Kidney epithelial cell (primary cell): ENCODE measurements around the gene LRRC42. TPM values are rescaled to one million over a fixed set of nuclear protein-coding genes. Genes with fewer than 3 reads are reported as not detected.

Experiments
- DNase-seq: peaks from one replicate; pipeline ENCODE4 v3.0.0-alpha.2; 2010; ENCODE audit warnings: low read depth
- H3K27me3 ChIP-seq: 2 replicates; pipeline ENCODE4 v1.6.0; 2011; ENCODE audit warnings: low read length; ENCODE audit not compliant: control insufficient read depth, insufficient read depth
- H3K36me3 ChIP-seq: 2 replicates; pipeline ENCODE4 v1.5.1; 2011; ENCODE audit warnings: low read length; ENCODE audit not compliant: control insufficient read depth, insufficient read depth
- H3K4me3 ChIP-seq: 2 replicates; pipeline ENCODE4 v1.5.1; 2011; ENCODE audit warnings: low read depth, mild to moderate bottlenecking, control low read depth, low read length
- total RNA-seq: library from RNA; depleted of rRNA; stranded (reverse); fragments of >200 nt; gene quantifications from 2 replicates; pipeline ENCODE4 v1.2.3, GENCODE V29; 2015
- TF ChIP-seq, protein P1 (sequence below): IDR thresholded peaks from 2 replicates; pipeline ENCODE4 v1.5.1; 2011; ENCODE audit warnings: mild to moderate bottlenecking, moderate library complexity, low read length, control low read depth, inconsistent platforms; ENCODE audit not compliant: insufficient read depth, poor library complexity, severe bottlenecking

The LRRC42 gene
- total RNA-seq, 1 donor from 2014 or later, result 45.7 TPM

DNA sequence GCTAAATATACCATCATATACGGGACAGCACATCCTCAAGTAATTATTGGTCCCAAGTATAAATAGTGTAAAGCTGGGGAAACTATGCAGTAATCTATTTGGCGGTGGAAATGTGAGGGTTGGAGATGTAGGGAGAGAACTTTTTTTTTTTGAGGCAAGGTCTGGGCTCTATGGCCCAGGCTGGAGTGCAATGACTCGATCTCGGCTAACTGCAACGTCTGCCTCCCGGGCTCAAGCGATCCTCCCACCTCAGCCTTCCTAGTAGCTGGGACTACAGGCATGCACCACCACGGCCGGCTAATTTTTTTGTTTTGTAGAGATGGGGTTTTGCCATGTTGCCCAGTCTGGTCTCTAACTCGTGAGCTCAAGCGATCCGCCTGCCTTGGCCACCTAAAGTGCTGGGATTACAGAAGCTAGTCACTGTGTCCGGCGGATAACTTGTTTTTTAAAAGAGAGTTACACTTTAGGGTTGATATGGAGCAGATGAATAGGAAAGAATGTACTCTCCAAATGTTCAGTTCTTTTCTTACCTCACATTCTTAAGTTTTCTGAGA is 2.6 kb upstream of the LRRC42 start:
- TF ChIP-seq, protein P1, sequence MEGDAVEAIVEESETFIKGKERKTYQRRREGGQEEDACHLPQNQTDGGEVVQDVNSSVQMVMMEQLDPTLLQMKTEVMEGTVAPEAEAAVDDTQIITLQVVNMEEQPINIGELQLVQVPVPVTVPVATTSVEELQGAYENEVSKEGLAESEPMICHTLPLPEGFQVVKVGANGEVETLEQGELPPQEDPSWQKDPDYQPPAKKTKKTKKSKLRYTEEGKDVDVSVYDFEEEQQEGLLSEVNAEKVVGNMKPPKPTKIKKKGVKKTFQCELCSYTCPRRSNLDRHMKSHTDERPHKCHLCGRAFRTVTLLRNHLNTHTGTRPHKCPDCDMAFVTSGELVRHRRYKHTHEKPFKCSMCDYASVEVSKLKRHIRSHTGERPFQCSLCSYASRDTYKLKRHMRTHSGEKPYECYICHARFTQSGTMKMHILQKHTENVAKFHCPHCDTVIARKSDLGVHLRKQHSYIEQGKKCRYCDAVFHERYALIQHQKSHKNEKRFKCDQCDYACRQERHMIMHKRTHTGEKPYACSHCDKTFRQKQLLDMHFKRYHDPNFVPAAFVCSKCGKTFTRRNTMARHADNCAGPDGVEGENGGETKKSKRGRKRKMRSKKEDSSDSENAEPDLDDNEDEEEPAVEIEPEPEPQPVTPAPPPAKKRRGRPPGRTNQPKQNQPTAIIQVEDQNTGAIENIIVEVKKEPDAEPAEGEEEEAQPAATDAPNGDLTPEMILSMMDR, result no peak
- H3K27me3 ChIP-seq, result no peaks in the 10 kb centered on the region
- no peak for DNase-seq
- H3K4me3 ChIP-seq, result no peak overlapping the region
- H3K36me3 ChIP-seq, result no peaks in the 10 kb centered on the region

DNA sequence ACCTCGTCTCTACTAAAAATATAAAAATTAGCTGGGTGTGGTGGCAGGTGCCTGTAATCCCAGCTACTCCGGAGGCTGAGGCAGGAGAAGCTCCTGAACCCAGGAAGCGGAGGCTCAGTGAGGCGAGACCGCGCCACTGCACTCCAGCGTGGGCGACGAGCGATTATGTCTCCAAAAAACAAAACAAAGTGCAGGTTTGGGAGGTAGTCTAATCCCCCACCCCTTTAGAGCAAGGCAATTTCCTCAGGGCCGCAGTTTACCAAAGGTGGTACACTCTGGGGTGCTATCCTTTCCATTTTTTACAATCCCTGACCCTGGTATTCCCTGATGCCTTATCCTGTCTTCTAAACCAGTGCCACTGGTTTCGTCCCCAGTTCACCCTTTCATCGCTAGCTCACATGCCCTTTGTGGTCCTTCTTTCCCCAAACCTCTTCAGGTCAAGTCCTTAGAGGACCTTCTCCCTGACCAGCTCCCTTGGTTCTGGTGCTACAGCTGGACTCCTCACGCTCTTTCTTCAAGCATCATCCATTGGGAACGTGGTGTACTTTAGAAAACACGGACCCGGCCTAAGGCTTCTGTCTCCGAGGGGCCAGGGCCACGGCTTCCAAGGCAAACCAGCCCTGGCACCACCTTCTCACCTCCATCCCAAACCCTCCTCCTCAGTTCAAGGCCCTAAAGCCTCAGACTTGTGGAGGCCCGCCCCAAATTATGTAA is 1.5 kb upstream of the LRRC42 start:
- H3K4me3 ChIP-seq, result peak overlapping the region; percentile 95
- no peak for DNase-seq
- TF ChIP-seq, protein P1, result no peak
- no peaks in the 10 kb centered on the region for H3K36me3 ChIP-seq
- H3K27me3 ChIP-seq, result no peaks in the 10 kb centered on the region

DNA sequence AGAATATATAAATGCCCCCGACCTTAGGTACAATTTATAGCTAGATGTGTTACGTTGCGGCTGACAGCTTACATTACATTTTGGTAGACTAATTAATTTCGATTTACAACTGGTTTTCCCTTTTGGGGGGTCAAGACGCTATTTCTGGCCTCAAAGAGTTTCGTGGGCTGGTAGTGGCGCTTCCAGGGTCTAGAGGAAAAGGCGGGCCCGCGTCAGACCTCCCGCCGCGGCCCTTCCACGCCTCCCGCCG is 1.0 kb upstream of the LRRC42 start:
- DNase-seq, result no peak
- Histone ChIP-seq H3K4me3 (peak overlapping the region; percentile 95), H3K36me3 (no peaks in the 10 kb centered on the region), H3K27me3 (no peaks in the 10 kb centered on the region)
- TF ChIP-seq, protein P1, result no peak

DNA sequence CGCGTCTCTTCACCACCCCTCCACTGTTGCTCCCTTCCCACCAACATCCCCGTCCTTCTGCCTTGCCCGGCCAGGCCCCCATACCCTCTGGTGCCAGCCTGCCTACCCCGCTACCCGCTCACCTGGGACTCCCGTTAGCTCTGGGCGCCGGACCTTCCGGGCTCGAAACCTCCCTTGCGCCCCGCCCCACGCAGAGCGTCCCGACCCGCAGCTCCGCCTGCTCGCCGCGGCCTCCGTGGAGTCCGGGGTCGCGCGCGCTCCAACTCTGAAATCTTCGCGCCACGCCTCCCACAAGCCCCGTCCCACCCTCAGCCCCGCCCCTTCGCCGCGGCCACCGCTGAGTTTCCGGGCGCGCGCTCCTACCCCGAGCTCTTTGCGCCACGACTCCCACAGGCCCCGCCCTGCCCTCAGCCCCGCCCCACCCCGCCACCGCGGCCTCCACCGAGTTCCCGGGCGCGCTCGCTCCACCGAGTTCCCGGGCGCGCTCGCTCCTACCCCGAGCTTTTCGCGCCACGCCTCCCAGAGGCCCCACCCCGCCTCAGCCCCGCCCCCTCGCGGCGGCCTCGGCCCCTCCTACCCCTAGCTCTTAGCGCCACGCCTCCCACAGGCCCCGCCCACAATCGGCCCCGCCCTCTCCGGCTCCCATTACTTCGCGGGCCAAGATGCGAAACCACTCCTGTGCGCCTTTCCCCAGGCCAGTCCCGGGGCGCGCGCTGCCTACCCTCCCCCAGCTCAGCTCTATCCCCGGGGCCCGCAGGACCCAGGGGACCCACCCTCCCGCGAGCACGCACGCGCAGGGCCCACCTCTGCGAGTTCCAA is 508 bp upstream of the LRRC42 start, which contains the start of gene IFT25:
IFT25 (minus strand) TSS at position 267 of the 819 bp plus-strand sequence. CDS start 5,617 bp downstream, outside the sequence.
- TF ChIP-seq, protein P1, result no peak
- no peaks in the 10 kb centered on the region for H3K27me3 ChIP-seq
- peak within 1 kb of the TSS; percentile 95 for H3K4me3 ChIP-seq
- no peaks in the 10 kb centered on the region for H3K36me3 ChIP-seq
- DNase-seq, result peak; percentile 48

DNA sequence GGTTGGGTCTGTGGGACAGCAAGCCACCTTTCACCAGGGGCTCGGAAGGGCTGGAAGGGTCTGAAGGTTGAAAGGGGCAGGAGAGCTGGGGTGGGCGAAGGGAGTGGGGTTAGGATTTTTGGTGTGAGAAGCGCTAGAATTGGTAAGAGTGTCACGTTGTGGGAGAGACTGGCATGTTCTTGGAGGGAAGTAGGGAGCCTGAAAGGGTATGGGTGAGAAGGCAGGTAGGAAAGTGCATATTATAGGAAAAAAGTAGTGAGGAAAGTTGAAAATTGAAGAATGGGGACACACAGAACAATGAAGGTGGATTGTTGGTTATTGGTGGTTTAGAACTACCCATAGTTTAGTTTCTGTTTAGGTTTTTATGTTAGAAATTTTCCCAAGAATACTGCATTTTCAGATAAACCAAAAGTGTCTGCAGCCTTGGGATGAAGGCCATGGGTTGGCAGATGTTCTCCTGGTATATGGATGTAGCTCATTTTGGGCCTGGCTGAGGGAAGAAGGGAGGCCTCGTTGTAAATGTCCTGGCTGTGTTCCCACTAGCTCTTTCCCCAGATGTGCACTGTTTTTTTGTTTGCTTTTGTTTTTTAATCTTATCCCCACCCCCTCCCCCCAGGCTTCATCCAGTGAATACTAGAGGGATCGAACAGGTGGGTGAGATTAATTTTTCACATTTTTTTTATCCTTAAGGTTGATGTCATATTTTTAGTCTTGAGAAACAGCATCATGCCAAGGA is 1.2 kb downstream of the LRRC42 start:
- no peaks in the 10 kb centered on the region for H3K36me3 ChIP-seq
- DNase-seq, result no peak
- peak overlapping the region; percentile 95 for H3K4me3 ChIP-seq
- TF ChIP-seq, protein P1, result no peak
- no peaks in the 10 kb centered on the region for H3K27me3 ChIP-seq
